GM18519 (cell line): ENCODE data around the gene OSTF1.

ENCODE experiments used
- ATAC-seq: cut with Tn5 transposase; IDR thresholded peaks from one replicate; pipeline ENCODE4 v1.9.1; 2021; ENCODE audit warnings: mild to moderate bottlenecking, moderate library complexity; ENCODE audit not compliant: unreplicated experiment, low FRiP score

OSTF1 gene

GRCh38 chr9:75152416-75152815, 64.1 kb downstream of the OSTF1 start:
- ATAC-seq = no peak

DNA sequence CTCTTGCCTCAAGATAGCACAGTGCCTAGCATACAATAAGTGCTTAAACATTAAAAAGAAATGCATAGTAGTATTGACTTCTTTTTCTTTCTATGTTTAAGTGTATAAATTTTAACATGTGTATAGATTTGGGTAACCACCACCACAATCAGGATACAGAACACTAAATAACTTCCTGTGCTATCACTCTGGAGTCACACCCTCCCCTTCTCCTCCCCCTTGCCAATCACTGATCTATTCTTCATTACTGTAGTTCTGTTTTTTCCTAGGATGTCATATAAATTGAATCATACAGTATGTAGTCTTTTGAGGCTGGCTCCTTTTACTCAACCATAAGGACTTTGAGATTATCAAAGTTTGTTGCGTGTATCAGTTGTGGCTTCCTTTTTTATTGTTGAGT, 68.5 kb downstream of the OSTF1 start:
- no peak for ATAC-seq

DNA sequence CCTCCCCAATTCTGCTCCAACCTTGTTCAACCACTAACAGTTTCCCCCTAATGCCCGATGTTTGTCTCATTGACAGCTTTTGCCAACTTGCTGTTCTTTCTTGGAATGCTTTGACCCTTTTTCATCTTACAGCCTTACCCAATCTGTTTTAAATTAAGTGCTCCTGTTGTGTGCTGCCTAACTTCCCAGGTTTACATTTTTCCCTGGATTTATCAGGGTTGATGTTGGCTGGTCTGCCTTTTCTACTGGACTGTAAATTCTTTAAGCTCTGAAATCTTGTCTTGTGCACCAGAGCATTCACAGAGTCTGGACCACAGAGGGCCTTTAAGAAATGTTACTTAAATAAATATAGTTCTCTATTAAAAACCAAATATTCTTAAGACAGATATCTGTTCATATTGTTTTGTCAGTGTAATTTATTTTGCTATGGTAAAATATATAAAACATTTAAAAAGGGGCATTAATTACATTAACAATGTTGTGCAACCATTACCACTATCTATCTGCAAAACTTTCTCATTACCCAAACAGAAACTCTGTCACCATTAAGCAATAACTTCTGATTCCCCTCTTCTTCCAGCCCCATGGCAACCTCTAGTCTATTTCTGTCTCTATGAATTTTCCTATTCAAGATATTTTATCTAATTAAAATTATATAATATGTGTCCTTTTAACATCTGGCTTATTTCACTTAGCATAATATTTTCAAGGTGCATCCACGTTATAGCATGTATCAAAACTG, 73.0 kb downstream of the OSTF1 start:
- ATAC-seq = no peak

DNA sequence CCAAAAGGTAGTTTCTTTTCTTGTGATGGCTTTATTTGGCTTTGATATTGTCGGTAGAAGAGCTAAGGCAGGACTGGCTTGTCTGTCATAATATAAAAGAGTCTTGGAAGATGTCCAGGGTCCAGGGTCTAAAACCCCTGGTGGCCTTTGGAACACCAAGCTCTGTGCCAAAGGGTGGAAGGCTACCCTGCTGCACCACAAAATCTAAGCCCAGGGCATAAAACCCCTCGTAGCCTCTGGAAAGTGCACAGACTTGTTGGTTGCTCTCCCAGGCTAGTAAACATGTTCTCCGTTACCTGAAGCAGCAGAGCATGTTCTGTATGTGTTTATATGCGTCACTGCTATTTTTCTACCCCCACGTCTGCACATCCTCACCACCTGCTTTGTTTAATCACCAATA, 75.5 kb downstream of the OSTF1 start:
- no peak for ATAC-seq

- no peak for ATAC-seq
Observed at GRCh38 chr9:75164573-75164972, 76.3 kb downstream of the OSTF1 start.

- ATAC-seq = no peak
Observed at GRCh38 chr9:75167281-75167680, 79.0 kb downstream of the OSTF1 start.

- no peak for ATAC-seq
Observed at GRCh38 chr9:75168270-75169178, 80.2 kb downstream of the OSTF1 start.

GRCh38 chr9:75169623-75170022, 81.3 kb downstream of the OSTF1 start:
- no peak for ATAC-seq

DNA sequence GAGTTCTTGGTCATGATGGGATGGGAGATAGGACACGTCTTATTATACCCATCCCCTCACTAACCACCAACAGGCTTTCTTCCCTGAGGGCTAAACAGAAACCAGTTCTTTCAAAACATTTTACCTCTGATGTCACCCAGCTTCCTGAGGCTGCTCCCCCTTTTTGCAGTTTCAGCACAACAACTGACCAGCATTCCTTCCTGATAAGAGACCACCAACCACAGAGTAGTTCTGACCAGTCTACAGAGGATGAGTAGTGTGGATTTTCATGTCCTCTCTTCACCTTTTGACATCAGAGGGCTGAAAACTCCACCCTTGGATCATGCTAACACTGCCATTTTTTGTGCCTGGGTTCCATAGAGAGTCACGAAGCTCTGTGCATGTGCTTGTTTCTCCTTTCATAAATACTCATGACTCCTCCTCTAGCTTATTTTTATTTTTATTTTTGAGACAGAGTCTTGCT, 82.6 kb downstream of the OSTF1 start:
- ATAC-seq = no peak

DNA sequence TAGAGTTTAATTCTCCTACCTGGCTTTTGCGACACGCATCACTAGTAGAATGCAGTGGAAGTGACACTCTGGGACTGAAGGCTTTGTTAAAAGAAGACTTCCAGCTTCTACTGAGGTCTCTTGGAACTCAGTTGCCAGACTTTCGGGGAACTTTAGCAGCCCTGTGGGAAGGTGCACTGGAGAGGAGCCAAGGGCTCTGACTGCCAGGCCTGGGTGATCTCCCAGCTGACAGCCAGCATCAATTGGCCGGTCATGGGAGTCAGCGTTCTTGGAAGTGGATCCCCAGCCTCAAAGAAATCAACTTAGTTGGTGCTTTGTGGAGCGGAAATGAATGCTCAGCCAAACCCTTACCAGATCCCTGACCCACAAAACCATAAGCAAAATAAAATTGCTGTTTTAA, 87.1 kb downstream of the OSTF1 start:
- ATAC-seq = no peak

DNA sequence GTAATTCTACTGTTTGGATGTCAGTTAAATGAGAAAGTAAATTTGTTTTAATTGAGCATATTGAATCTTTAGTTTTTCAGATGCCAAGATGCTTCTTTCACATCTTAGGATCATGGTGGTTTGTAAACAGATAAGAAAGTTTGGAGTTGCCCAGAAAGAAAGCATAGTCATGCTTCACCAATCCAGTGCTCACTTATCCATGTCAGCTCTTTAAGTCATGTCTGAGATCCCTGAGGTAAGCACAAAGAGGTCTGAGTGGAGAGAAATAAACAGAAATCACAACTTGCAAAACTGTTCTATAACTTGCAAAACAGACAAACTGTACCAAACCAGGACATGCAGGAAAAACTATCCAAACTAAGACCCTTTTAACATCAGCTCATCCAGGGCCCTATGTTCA, 87.7 kb downstream of the OSTF1 start:
- ATAC-seq = no peak

DNA sequence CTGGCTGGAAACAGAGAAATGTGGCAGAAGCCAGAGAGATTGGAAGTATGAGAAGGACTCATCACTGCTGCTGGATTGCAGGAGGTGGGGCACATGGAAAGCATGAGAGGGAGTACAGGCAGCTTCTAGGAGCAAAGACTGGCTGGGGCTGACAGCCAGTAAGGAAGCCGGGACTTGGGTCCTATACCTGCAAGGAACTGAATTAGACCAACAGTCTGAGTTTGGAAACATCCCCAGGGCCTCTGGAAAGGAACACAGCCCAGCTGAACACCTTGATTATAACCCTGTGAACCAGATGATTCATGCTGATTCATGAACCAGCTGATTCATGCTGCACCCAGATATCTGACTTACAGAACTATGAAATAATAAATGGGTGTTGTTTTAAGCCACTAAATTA, 93.4 kb downstream of the OSTF1 start:
- ATAC-seq = no peak

DNA sequence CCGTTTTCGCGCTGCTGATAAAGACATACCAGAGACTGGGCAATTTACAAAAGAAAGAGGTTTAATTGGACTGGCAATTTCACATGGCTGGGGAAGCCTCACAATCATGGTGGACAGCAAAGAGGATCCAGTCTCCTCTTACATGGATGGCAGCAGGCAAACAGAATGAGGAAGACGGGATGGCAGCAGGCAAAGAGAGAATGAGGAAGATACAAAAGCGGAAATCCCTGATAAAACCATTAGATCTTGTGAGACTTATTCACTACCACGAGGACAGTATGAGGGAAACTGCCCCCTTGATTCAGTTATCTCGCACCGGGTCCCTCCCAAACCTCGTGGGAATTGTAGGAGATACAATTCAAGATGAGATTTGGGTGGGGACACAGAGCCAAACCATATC, 95.0 kb downstream of the OSTF1 start:
- ATAC-seq = no peak

DNA sequence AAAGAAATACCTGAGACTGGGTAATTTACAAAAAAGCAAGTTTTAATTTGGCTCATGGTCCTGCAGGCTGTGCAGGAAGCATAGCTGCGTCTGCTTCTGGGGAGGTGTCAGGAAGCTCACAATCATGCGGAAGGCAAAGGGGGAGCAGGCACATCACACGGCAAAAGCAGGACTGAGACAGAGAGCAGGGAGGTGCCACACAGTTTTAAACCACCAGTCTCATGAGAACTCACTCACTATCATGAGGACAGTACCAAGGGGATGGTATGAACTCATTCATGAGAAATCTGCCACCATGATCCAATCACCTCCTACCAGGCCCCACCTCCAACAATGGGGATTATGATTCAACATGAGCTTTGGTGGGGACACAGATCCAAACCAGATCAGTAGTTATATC, 96.2 kb downstream of the OSTF1 start:
- no peak for ATAC-seq

DNA sequence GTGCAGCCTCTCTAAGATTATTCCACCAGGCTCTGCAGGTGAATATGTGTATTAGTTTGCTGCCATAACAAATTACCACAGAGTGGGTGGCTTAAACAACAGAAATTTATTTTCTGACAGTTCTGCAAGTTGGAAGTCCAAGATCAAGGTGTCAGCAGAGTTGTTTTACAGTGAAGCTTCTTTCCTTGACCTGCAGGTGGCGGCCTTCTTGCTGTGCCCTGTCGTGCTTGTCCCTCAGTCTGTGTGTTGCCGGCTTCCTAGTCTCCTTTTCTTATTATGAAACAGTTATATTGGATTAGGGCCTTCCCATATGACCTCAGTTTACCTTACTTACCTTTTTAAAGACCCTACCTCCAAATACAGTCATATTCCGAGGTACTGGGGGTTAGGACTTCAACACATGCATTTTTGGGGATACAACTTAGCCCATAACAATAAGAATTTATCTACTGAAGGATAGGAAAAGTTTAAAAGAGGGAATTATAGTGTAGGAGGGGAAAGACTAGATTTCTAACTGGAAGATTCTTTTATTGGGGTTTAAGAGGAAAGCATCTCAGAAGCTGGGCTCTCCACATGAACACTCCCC, 97.4 kb downstream of the OSTF1 start:
- no peak for ATAC-seq

DNA sequence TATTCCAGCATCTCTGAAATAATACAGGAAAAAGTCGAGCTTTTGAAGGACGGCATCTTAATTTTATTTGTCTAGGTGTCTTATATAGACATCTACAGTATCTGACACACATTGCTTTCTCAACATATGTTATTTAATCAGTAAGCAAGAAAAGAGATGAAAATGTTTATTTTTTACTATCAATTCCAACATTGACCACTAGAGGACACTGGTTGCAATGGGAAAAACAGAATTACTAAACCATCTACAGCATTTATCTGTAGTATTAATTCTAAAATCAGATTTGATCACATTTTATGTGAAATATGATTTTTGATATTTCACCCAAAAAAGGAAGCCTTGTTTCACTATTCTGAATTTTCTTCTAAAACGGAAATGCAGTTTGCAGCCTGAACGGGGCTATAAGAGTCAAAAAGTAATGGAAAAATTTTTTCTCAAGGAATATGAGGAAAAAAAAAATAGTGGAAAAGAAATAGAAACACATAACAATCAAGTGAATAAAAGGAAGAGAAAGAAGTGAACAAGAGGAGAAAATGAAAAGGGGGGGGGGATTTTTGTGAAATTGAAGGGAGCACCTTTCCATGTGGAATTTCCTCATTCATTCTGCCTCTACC, 98.6 kb downstream of the OSTF1 start:
- peak; percentile 44 for ATAC-seq

DNA sequence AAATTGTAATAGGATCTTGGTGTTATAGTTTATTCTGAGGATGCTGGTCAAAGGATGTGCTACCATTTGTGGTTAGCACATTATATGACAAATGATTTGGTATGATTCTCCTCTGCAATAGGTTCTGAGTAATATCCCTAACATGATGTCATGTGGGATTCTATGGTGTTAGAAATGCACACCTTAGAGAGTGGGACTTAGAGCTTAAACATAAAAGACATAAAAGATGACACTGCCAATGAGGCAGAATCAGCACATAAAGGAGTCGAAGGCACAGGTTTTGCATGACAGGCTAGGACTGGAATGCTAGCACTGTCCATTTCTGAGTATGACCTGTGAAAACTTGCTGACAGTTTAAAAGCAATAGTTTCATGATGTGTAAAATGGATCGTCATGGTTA, 100.4 kb downstream of the OSTF1 start:
- no peak for ATAC-seq

DNA sequence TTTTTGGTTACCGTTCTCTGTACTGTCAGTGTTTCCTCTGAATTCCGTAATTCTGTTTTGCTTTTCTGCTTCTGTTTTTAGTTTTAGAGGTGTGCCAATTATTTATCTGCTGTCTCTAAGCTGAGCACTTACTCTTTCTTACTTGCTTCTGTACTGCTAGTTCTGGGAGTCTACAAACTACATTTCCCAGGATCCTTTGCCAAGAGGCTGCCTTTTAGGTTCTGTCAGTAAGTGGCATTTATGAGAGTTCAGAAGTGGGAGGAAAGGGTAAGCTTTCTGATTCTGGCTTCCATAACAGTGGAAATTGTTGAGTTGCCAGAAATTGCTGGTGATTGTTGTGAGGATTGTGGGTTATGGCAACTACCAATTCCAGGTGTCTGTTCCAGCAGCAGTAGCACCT, 102.4 kb downstream of the OSTF1 start:
- ATAC-seq = no peak
